Measurements from ENCODE around the gene LENG8. TPM values are rescaled to one million over a fixed set of nuclear protein-coding genes. Genes with fewer than 3 reads are reported as not detected.
A peak's percentile ranks its signal among the peaks of the same experiment; 100 is the strongest.

The LENG8 gene
- total and polyA plus RNA-seq, 2 experiments from 2014 or later, result 42.1 to 74.3 TPM

GRCh38 chr19:54415901-54416673 lies 32.9 kb upstream of the LENG8 start (continued):
- TF ChIP-seq REST (IDR thresholded peaks at IDR 0.05; ENCODE audit: unreplicated experiment) (no peak), CTCF (conservative IDR thresholded peaks at IDR 0.05; ENCODE audit: low read depth in 2 of 2) (no peak), ZNF114 (CRISPR knock-in tag; IDR thresholded peaks at IDR 0.05) (no peak), EZH2 (IDR thresholded peaks at IDR 0.05; ENCODE audit: low read depth, unreplicated experiment) (no peak)

- peaks cover 36% of the 10 kb centered on the region for H3K27me3 Mint-ChIP-seq (ENCODE audit: insufficient read depth, low read depth, poor library complexity)
- H3K79me2 ChIP-seq (replicated peaks; ENCODE audit: insufficient read depth), result 0 out of 2 replicates have a peak, but pooled peaks cover 3% of the 10 kb centered on the region
- peak overlapping the region; percentile 86 for H3K4me3 Mint-ChIP-seq
- H3K4me1 Mint-ChIP-seq, result peaks cover 37% of the 10 kb centered on the region
- H2AFZ ChIP-seq, result no peak overlapping the region
- H3K36me3 Mint-ChIP-seq (ENCODE audit: low read depth), result peaks cover 22% of the 10 kb centered on the region
- H4K20me1 ChIP-seq (replicated peaks; ENCODE audit: insufficient read depth), result no peaks in the 10 kb centered on the region
- ATAC-seq (no peak; the same call in 2 of the 3 replicates), DNase-seq (ENCODE audit: low spot score) (peak; percentile 46)
- H3K4me3 ChIP-seq, result peak overlapping the region; percentile 86
- H3F3A ChIP-seq (replicated peaks; ENCODE audit: low read depth), result peaks cover 19% of the 10 kb centered on the region
- H3K4me2 ChIP-seq, result peak overlapping the region; percentile 95
- peaks cover 23% of the 10 kb centered on the region for H3K27me3 ChIP-seq (ENCODE audit: insufficient read depth)
- H3K27ac ChIP-seq (ENCODE audit: low read depth), result no peak overlapping the region
- H3K36me3 ChIP-seq (ENCODE audit: insufficient read depth), result no peaks in the 10 kb centered on the region
- peaks cover 22% of the 10 kb centered on the region for H3K9me3 Mint-ChIP-seq
- no peaks in the 10 kb centered on the region for H3K9me2 ChIP-seq (ENCODE audit: insufficient read depth)
- H3K4me1 ChIP-seq (ENCODE audit: insufficient read depth), result peaks cover 30% of the 10 kb centered on the region
- no peak overlapping the region for H3K27ac Mint-ChIP-seq
- TF ChIP-seq JUNB (IDR thresholded peaks at IDR 0.05; ENCODE audit: unreplicated experiment) (no peak), POLR2AphosphoS5 (IDR thresholded peaks at IDR 0.05; ENCODE audit: low read depth) (no peak), CTCF (conservative IDR thresholded peaks at IDR 0.05; ENCODE audit: low read depth in 2 of 2) (no peak), ZNF114 (CRISPR knock-in tag; IDR thresholded peaks at IDR 0.05) (no peak), ETS1 (IDR thresholded peaks at IDR 0.05) (no peak), NANOG (IDR thresholded peaks at IDR 0.05; ENCODE audit: borderline replicate concordance) (no peak), CREB1 (CRISPR knock-in tag; IDR thresholded peaks at IDR 0.05; ENCODE audit: low read depth) (no peak), EZH2phosphoT487 (IDR thresholded peaks at IDR 0.05; ENCODE audit: unreplicated experiment) (no peak), STAT1 (IDR thresholded peaks at IDR 0.05; ENCODE audit: unreplicated experiment) (no peak), EZH2 (IDR thresholded peaks at IDR 0.05; ENCODE audit: low read depth, unreplicated experiment) (no peak), REST (IDR thresholded peaks at IDR 0.05; ENCODE audit: unreplicated experiment) (no peak)
Measured at GRCh38 chr19:54416695-54417491, 32.1 kb upstream of the LENG8 start.

All from GM23338 (cell line).